Measurements from ENCODE around the gene EFNB2.

Gene EFNB2

DNA sequence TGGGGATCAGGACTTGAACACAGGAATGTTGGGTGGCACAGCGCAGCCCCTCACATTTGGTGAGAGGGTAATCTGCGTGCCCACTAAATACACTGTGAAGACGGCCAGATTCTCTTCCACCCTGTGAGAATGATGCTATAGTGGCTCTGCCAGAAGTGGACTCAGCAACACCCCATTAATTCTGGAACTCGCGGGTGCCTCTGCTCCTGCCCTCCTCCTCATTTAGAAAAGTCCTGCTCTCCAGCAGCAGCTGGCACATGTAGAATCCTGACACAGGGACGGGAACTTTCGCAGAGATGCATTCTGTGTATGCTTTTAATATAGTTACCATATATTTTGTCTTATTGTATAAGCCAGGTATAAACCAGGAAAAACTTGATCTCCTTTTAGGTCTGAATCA is 57.3 kb downstream of the EFNB2 start:
- no peak for DNase-seq

DNA sequence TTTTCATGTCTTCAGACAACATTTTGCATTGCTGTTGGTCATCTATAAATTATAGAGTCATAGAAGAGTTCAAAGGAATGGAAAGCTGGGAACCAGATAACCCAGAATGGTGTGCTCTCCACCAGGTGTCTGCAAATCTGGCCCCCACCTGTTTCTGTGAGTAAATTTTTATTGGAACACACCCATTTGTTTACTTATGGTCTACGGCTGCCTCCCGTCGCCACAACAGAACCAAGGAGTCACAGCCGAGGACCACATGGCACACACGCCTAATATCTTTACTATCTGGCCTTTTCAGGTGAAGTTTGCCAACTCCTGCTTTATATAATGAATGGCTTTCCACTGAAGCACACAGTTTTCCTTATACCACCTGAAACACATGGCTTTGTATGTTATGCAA is 58.2 kb downstream of the EFNB2 start:
- no peak for DNase-seq

GRCh38 chr13:106475852-106476251 is 59.6 kb downstream of the EFNB2 start:
- DNase-seq, result no peak

DNA sequence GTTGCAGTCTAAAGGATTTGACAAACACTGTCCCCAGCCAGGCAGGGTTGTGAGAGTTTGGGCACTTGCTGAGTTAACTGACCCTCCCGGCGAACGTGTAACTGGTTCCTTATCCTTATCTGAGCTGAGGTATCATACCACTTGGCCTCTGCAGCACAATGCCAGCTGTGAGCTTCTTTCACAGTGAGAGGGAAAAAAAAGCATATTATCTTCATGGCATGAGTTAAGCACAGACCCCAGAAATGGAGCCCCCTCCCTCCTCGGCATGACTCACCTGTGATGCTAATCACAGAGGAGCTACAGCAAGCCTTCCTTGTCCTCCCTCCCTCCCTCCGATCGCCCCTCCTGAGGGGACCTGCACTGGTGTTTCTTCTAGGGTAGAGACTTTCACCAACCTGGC is 60.5 kb downstream of the EFNB2 start:
- DNase-seq, result no peak

DNA sequence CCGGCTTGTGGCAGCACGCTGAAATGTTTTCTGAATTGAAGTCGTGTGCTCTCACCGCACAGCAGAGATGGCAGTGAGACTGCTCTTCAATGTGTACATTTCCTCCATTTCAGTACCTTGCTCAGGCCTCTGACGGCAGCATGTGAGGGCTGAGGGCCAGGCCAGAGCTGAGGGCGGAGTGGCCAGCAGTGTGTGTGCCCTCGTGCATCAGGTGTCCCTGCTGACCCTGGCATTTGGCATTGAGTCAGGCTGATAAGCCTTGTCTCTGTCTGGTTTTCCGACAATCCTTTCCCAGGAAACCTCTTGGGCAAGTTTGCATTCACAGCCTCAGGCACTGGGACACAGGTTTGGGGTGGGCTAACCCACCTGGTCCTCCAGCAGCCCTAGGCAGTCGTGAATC is 62.3 kb downstream of the EFNB2 start:
- no peak for DNase-seq

DNA sequence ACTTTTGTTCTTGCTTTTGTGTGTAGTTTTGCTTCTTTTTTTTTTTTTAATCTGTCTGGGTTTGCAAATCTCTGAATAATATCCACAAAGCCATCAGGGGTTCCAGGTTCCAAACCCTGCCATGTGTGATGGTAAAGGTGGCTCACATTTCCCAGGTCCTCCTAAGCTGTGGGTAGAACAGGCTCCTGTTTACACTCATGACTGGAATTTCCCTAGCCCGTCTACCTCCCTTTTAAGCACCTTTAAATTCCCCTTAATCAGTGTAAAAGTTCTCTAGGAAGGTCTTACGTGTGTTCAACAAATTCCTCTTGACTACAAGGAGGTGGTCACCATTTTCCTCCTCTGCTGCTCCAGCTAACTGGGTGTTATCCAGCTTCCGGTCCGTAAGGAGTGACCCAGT is 62.8 kb downstream of the EFNB2 start:
- DNase-seq, result no peak

DNA sequence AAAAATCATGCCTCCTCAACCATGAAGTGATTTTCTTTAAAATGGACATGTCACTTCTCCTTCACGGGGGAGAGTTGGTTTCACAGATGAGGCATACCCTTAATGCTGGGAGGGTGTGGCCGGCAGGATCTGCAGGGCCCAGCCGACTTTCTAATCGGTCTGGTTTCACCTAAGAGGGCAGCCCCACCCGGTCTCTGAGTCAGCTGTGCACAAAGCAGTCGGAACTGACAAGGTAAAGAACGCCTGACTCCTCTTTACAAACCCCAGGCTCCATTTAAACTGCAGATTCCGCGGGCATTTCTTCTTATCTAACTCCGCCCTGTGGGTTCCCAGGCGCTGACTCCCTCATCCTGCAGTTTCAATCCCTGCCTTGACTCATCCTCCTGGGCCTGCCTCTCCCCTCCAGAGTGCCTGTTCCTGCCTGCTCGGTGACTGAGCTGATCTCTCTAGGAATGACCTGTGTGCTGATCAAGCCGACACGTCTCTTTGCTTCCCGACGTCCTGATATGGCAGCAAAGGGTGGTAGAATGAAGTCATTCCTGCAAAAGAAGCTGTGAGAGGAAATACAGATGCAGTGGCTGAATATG is 63.4 kb downstream of the EFNB2 start:
- no peak for DNase-seq

DNA sequence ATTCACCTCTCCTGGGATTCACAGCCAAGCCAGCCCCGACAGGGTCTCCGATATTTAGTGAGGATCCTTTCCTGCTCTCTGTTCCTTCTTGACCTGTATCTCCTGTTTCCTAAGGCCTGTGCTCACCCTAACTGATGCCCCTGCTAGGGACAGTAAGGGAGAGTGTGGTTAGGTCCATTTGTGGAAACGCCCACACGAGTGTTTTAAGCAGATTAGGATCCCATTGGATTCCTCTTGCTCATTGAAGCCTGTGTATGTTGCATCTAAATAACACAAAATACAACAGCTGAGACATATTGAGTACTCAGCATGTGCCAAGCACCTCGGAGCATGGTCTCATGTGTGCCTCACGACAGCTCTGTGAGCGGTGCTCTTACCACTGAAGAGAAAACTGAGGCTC is 64.9 kb downstream of the EFNB2 start:
- no peak for DNase-seq

- no peak for DNase-seq
Measured at GRCh38 chr13:106468744-106469590, 66.5 kb downstream of the EFNB2 start.

- no peak for DNase-seq
Measured at GRCh38 chr13:106468207-106468606, 67.3 kb downstream of the EFNB2 start.

DNA sequence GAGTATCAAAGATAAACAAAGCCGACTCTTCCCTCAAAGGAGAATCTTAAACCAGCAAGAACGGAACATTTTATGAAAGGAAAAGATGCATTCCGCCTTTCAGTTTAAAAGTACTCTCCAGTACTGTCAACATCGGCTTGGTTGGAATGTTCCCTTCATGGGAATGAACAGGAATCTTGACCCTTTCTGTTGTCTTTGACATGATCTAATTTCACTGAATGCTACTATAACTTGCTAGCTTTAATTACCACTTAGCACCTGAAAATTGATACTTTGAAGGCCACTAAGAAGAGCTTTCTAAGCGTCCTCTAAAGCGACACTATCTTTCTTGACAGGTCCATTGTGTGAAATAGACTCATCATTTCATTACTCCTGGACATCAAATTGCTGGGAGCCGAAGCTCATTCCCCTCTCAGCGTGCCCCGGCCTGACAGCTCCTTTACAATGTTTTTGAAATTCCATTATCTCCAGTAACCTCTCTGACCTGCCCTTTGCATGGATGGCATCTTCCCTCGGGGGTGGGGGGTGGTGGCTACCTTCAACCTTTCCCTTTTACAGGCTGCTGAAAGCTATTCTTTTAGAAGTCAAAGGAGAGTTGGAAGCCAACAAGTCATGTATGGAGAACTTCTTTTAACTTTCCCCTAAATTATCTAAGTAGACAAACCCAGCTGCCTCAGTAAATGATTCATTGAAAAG is 67.9 kb downstream of the EFNB2 start:
- no peak for DNase-seq

GRCh38 chr13:106466691-106467426 is 68.6 kb downstream of the EFNB2 start:
- DNase-seq, result no peak

DNA sequence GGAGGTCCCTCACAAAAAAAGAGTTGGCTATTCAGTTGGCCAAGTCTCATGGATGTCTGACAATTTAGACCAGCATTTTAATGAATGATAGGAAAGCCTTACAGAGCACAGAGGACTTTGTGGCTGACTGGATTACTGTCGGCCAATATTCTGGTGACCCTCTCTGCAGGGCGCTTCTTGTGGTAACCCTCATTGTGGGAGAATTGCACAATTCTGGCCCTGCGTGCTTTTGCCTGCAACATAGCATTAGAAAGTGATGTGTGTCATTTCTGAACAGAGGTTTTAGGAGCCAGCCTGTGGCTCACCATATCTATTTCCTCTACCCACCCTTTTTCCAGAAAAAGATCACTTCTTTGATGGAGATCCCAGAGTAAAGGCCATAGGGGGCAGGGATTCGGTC is 71.4 kb downstream of the EFNB2 start:
- no peak for DNase-seq

DNA sequence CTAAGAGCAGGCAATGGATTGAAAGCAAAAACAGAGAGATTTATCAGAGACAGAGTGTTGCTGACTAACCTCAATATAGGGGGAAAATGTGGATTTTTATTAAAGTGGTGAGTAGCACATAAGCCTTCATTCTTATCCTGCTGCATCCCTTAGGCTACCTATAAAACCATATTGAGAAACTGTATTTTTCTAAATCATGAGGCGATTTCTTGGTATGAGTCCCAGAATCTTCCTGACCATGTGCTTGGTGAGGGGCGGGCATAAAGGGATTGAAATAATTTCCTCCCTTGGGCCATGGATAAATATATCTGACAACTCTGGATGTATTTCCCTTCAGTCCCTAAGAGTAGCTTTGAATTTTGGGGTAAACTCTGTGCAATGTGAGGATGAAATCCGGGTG is 72.8 kb downstream of the EFNB2 start:
- DNase-seq, result no peak

- no peak for DNase-seq
Measured at GRCh38 chr13:106455777-106456176, 79.7 kb downstream of the EFNB2 start.

DNA sequence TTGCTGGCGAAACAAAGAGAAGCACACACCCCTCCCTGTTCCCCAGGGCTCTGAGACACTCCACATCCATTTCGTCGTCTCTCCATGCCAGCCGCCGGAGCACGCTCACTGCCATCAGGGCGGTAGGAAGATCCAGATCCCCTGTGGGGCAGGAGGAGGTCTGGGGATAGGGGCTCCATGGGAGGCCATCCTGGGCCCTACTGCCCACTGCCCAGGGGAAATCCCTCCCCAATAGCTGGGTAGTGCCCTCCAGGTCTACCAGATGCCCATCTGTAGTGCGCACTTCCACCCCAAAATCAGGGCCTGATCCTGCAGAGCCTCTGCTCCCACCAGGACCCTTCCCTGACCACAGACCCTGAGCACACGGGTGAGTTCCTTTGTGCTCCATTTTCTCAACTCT is 80.3 kb downstream of the EFNB2 start:
- DNase-seq, result no peak

DNA sequence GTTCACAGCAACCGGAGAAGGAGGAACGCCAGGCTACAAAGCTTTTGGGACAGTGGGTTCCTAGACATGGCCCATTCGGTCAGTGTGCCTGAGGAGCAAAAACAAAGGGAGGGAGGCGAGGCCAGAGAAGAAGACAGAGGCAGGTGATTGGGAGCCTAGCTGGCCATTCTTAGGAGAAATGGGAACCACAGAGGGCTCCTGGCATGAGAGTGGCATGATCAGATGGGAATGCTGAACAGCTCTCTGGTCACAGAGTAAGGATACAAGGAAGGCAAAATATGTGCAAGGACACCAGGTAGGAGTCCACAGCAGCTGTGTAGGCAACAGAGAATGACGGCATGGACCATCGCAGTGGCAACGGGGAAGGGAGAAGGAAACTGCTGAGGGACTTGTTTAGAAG is 82.4 kb downstream of the EFNB2 start:
- no peak for DNase-seq

GRCh38 chr13:106450991-106451390 is 84.5 kb downstream of the EFNB2 start:
- DNase-seq, result no peak

DNA sequence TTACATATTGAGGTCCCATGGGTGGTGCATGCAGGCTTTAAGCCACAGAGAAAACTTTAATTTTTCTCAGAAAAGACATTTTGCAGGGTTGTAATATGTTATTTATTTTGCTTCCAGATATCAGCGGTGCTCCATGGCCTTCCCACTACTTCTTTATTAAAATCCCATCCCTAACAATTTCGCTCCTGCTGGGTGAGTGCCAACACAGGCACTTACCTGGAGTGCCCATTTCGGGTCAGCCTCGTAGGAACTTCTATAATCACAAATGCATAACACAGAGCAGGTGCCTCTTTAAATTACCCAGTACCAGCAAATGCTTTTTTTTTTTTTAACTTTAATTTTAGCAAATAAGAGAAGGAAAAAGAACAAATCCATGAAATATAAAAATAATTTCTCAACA is 86.4 kb downstream of the EFNB2 start:
- DNase-seq, result no peak

DNA sequence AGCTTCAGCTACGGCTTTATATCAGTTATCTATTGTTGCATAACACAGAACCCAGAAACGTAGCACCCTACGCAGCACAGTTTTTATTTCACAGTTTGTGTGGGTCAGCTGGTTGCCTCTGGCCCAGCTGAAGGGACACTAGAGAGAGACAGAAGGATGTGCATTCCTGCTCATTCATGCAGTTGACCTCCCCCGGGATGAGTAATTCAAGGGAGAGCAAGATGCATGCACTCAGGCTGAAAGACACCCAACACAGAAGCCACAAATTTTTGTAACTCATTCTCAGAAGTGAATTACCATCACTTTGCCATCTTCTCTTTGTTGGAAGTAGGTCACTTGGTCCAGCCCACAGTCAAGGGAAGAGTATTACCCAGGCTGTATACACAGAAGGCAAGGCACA is 89.5 kb downstream of the EFNB2 start:
- no peak for DNase-seq

GRCh38 chr13:106443607-106444322 is 91.7 kb downstream of the EFNB2 start:
- no peak for DNase-seq

DNA sequence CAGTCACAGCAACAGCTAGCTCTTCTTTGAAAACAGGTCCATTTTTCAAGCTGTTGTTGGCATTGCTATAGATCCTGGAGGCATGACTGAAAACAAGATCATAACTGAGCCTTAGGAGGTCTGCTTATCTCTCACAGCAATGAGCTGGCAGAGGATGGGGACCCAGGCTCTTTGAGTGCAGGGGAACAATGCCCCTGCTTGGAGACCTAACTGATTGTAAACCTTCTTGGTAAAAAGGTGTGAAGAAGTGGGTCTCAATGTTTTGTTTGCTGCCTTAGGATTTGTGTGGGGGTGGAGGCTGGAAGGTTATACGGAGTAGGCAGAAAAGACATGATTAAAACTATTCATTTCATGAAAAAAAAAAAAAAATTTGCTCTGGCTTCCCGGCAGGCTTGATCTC is 94.6 kb downstream of the EFNB2 start:
- DNase-seq, result no peak

All from activated CD4-positive, CD25-positive, alpha-beta regulatory T cell (primary cell).